HG02884 (cell line): ENCODE measurements around the gene SEPTIN14.
"Not testable (repeated sequence)": the region's sequence is repeated elsewhere in the genome, so short reads cannot be mapped to it uniquely, and the experiment has no call there.

Experiments
- ATAC-seq: cut with Tn5 transposase; IDR thresholded peaks from one replicate; pipeline ENCODE4 v1.9.1; 2021; ENCODE audit warnings: mild to moderate bottlenecking, moderate library complexity; ENCODE audit not compliant: unreplicated experiment

Gene SEPTIN14

DNA sequence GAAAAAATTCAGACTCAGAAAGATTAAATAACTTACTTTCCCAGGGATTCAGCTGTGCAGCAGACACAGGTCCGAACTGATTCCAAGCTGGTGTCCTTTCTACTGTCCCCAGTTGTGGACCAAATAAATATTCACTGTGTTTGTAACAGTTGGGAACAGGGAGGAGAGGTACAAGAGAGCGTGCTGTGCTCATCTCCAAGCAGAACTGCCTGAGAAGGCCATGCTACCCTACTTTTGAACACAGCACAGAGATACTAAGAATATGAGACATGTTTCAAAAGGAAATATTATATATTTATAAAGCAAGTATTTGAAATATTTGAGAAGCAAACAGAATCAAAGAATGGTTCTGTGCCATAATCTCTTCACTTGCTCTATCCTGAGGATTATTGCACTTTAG lies at the start of gene SEPTIN14:
Gene SEPTIN14, minus strand, starts transcription at position 101 of the 400 bp plus-strand sequence. CDS start 756 bp downstream, outside the sequence.
- not testable (repeated sequence) for ATAC-seq

DNA sequence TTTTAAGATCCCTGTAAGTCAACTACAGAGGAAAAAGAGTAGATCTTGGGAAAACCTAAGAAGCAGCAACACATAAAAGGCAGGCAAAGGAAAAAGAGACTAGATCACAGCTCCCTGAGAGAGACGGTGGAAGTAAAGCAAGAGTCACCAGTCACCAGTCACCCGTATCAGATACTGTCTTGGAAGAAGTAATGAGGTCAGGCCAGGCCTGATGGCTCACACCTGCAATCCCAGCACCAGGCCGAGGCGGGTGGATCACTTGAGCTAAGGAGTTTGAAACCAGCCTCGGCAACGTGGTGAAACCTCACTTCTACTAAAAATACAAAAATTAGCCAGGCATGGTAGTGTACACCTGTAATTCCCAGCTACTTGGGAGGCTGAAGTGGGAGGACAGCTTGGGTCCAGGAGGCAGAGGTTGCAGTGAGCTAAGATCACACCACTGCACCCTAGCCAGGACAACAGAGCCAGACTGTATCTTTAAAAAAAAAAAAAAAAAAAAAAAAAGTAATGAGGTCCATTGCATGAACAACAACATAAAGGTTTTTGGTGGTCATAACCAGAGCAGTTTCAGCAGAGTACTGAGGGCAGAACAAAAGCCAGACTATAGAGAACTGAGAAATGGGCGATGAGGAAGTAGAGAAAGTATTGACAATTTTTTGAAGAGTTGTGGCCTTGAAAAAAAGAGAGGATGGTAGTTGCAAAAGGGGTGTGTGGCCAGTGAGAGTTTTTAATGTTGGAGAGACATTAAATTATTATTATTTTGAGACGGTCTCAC lies 41.6 kb upstream of the SEPTIN14 start:
- ATAC-seq: peak; percentile 98

DNA sequence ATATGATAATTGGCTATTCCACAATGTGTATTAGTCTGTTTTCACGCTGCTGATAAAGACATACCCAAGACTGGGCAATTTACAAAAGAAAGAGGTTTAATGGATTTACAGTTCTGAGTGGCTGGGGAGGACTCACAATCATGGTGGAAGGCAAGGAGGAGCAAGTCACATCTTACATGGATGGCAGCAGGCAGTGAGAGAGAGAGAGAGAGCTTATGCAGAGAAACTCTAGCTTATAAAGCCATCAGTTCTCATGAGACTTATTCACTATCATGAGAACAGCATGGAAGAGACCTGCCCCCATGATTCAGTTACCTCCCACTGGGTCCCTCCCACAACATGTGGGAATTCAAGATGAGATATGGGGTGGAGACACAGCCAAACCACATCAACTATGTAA lies 38.5 kb upstream of the SEPTIN14 start:
- not testable (repeated sequence) for ATAC-seq

DNA sequence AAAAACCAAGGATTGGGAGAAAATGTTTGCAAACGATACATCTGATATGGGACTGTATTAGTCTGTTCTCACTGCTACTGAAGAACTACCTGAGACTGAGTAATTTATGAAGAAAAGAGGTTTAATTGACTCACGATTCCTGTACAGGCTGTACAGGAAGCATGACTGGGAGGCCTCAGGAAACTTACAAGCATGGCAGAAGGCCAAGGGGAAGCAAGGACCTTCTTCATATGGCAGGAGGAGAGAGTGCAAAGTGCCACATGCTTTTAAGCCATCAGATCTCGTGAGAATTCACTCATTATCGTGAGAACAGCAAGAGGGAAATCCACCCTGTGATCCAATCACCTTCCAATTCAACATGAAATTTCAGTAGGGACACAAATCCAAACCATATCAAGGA lies 35.7 kb upstream of the SEPTIN14 start:
- no peak for ATAC-seq

GRCh38 chr7:55895021-55895420 lies 32.5 kb upstream of the SEPTIN14 start:
- ATAC-seq: no peak

DNA sequence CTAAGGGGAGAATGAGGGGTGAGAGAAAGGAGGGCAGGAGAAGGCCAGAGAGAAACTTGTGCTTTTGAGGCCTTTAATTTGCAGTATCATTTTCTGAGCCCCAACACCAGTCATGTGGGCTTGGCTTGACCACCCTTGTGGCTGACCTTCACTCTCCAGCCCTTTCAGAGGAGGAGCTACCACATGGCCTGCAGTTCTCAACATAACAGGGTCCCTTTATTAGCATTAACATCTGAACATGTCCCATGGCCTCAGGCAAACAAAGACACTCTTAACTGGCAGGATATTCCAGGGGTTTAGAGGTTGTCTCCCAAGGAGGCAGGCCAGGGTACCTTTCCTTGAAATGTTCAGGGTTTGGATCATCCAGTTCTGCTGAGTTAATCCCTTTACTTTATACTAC lies 31.4 kb upstream of the SEPTIN14 start:
- no peak for ATAC-seq

- not testable (repeated sequence) for ATAC-seq
Observed at GRCh38 chr7:55888378-55888777, 25.8 kb upstream of the SEPTIN14 start.

GRCh38 chr7:55887821-55888247 lies 25.3 kb upstream of the SEPTIN14 start:
- no peak for ATAC-seq

GRCh38 chr7:55884321-55884720 lies 21.8 kb upstream of the SEPTIN14 start:
- no peak for ATAC-seq

- ATAC-seq: no peak
Observed at GRCh38 chr7:55878691-55879090, 16.1 kb upstream of the SEPTIN14 start.

DNA sequence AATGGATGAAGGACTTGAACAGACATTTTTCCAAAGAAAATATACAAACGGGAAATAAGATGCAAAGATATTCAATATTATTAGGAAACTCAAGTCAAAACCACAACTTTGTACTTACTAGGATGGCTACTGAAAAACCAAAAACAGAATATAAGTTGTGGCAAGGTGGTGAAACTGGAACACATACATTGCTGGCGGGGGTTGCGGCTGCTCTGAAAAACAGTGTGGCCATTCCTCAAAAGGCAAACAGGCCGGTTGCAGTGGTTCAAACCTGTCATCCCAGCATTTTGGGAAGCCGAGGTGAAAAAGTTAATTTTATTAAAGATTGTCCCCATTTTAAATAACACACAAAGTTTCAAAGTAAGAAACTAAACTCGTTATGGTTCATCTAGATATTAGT lies 14.8 kb upstream of the SEPTIN14 start:
- no peak for ATAC-seq

DNA sequence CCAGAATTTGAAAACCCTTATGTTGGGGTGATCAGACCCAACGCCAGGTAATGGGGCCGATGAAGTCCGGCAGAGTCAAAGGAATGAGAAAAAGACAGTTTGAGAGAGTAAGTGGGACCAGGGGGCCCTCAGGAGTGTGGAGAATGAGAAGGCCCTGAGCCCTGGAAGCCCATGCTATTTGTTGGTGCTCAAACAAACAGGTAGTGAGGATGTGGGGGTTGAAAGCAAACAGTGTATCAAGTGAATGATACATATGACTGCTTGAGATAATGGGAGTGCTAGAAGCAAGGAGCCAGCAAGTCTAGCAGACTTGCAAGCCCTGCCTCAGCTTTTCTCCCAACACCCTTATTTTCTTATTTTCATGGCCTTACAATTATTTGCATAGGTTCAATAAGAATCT lies 11.2 kb upstream of the SEPTIN14 start:
- no peak for ATAC-seq

GRCh38 chr7:55871932-55872485 lies 9.5 kb upstream of the SEPTIN14 start:
- no peak for ATAC-seq

DNA sequence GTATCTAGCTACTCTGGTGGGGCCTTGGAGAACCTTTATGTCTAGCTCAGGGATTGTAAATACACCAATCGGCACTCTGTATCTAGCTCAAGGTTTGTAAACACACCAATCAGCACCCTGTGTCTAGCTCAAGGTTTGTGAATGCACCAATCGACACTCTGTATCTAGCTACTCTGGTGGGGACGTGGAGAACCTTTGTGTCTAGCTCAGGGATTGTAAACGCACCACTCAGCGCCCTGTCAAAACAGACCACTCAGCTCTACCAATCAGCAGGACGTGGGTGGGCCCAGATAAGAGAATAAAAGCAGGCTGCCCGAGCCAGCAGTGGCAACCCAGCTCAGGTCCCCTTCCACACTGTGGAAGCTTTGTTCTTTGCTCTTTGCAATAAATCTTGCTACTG lies 6.4 kb upstream of the SEPTIN14 start:
- ATAC-seq: not testable (repeated sequence)

- ATAC-seq: not testable (repeated sequence)
Observed at GRCh38 chr7:55845164-55845563, 17.4 kb downstream of the SEPTIN14 start.

DNA sequence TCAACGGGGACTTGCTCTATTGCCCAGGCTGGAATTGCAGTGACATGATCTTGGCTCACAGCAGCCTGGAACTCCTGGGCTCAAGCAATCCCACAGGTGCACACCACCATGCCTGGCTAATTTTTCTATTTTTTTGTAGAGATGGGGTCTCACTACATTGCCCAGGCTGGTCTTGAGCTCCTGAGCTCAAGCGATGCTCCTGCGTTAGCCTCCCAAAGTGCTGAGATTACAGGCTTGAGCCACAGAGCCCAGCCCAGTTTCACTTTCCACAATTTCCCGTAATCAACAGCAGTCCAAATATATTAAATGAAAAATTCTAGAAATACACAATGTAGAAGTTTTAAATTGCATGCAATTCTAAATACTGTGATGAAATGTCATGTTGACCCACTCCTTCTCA lies 24.0 kb downstream of the SEPTIN14 start:
- no peak for ATAC-seq

DNA sequence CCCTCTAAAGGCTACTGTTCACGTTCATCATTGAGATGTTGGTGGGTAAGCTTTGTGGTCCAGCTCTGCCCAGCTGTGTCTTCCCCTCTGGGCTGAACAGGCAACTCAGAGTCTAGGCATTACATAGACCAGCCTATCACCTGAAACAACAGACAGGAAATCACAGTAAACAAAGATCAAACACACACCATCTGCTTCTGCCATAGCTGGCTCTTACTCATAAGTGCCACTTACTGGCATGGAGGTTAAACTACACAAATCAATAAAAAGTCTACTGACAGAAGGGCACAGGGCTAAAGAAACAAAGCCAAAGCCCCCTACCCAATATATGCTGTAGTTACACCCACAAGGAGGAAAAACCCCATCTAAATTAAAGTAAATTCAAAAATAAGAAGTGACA lies 35.0 kb downstream of the SEPTIN14 start:
- ATAC-seq: no peak

- no peak for ATAC-seq
Observed at GRCh38 chr7:55818686-55819085, 43.9 kb downstream of the SEPTIN14 start.

DNA sequence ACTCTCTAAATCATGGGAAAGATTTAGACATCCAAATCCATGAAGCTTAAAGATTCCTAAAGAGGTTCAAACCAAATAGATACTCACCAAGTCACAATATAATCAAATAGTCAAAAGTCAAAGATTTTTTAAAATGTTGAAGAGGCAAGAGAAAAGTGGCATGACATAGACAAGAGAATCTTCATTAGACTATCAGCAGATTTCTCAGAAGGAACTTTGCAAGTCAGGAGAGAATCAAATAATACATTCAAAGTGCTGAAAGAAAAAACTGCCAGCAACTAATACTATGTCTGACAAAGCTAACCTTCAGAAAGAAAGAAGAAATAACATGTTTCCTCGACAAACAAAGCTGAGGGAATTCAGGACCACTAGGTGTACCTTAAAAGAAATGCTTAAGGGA lies 65.3 kb downstream of the SEPTIN14 start:
- not testable (repeated sequence) for ATAC-seq

DNA sequence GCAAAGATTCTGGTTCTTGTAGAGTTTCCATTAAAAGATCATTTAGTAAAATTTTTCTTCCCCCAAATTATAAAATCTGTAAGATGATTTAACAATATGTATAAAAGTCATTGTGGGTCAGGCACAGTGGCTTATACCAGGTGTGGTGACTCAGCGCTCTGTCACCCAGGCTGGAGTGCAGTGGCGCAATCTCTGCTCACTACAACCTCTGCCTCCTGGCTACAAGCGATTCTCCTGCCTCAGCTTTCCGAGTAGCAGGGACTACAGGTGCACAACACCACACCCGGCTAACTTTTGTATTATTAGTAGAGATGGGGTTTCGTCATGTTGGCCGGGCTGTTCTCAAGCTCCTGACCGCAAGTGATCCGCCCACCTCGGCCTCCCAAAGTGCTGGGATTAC lies 68.0 kb downstream of the SEPTIN14 start:
- no peak for ATAC-seq

GRCh38 chr7:55792048-55792447 lies 70.5 kb downstream of the SEPTIN14 start:
- no peak for ATAC-seq

- no peak for ATAC-seq
Observed at GRCh38 chr7:55787796-55788195, 74.8 kb downstream of the SEPTIN14 start.

DNA sequence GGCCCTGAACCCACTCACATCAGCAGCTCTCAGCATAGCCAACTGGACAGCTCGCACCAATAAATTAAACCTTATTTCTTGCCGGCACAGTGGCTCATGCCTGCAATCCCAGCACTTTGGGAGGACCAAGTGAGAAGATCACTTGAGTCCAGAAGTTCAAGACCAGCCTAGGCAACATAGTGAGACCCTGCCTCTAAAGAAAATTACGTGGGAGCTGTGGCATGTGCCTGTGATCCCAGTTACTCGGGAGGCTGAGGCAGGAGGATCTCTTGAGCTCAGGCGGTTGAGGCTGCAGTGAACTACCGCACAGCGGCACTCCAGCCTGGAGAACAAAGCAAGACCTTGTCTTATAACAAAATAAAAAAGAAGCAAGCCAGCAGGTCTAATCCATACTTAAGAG lies 75.7 kb downstream of the SEPTIN14 start:
- no peak for ATAC-seq
